HepG2 (cell line): Measurements from ENCODE around the gene AEN. TPM values are rescaled to one million over a fixed set of nuclear protein-coding genes. Genes with fewer than 3 reads are reported as not detected.

Source experiments
- ATAC-seq: fragments of 200-7000 bp; cut with Tn5 transposase; 3 replicates; pipeline ENCODE4 v1.9.1; 2020; ENCODE audit warnings: mild to moderate bottlenecking, moderate library complexity
- BruUV-seq: library from RNA; stranded (reverse); fragments of 400-500 nt; replicated peaks from 2 replicates; lab custom pipeline; 2021; lab: Mats Ljungman, UMichigan
- CTCF ChIA-PET: fragments of 300-600 bp; formaldehyde crosslinking; extraction: SDS; loops from one replicate; lab custom pipeline; 2021; ENCODE audit warnings: low total read pairs, inconsistent platforms, low intra/inter-chr PET ratio; lab: Yijun Ruan, JAX
- POLR2A ChIA-PET: fragments of 350-600 bp; sonication (Branson Sonifier 250); formaldehyde crosslinking; loops from one replicate; lab custom pipeline; 2020; ENCODE audit warnings: antibody characterized with exemption, inconsistent platforms; lab: Yijun Ruan, JAX
- DNase-seq: peaks from one replicate; pipeline ENCODE4 v3.0.0-alpha.2; 2015; ENCODE audit warnings: low spot score
- FAIRE-seq: peaks from 3 replicates; lab custom pipeline; 2011; peaks lifted over from hg19 to GRCh38; lab: Jason Lieb, UNC
- H2AFZ ChIP-seq: one replicate; pipeline ENCODE4 v1.6.1; 2011; ENCODE audit warnings: low read length, inconsistent platforms
- H3K27ac ChIP-seq: fragments of 300-600 bp; 3 replicates; pipeline ENCODE4 v1.8.0; 2011; ENCODE audit warnings: mixed run types, mild to moderate bottlenecking, mixed read lengths, low read length, inconsistent platforms; ENCODE audit not compliant: insufficient read depth; ENCODE audit errors: extremely low read length
- H3K27me3 ChIP-seq, 2 experiments: fragments of 200-600 bp in 1 of 2; 2 replicates in 1 of 2; 3 replicates in 1 of 2; pipeline versions ENCODE4 v1.6.0 to v1.8.0; 2011; ENCODE audit warnings: low read length in 2 of 2, mild to moderate bottlenecking in 2 of 2, moderate library complexity in 2 of 2, inconsistent platforms in 1 of 2; ENCODE audit not compliant: insufficient read depth in 2 of 2, control insufficient read depth in 1 of 2
- H3K36me3 ChIP-seq, 2 experiments: fragments of 200-600 bp in 1 of 2; replicated peaks in 1 of 2; 2 replicates in 1 of 2; 3 replicates in 1 of 2; pipeline versions ENCODE4 v1.5.1 to v1.8.0; 2011; ENCODE audit warnings: low read length in 2 of 2, inconsistent platforms in 1 of 2; ENCODE audit not compliant: insufficient read depth in 2 of 2, control insufficient read depth in 1 of 2
- H3K4me1 ChIP-seq: 2 replicates; pipeline ENCODE4 v1.5.1; 2012; ENCODE audit warnings: low read length, inconsistent platforms; ENCODE audit not compliant: insufficient read depth
- H3K4me2 ChIP-seq: 2 replicates; pipeline ENCODE4 v1.6.0; 2011; ENCODE audit warnings: low read depth, low read length, inconsistent platforms
- H3K4me3 ChIP-seq, 3 experiments: fragments of 200-600 bp in 1 of 3; sonication (generic), shearing (Covaris generic) in 1 of 3; replicated peaks in 1 of 3; 2 replicates each; pipeline ENCODE4 v1.5.1; 2011 to 2016; ENCODE audit warnings: low read length in 3 of 3, inconsistent platforms in 2 of 3, low read depth in 2 of 3, mild to moderate bottlenecking in 2 of 3, control low read depth in 1 of 3, mixed read lengths in 1 of 3; ENCODE audit not compliant: insufficient read depth in 1 of 3
- H3K79me2 ChIP-seq: one replicate; pipeline ENCODE4 v1.6.1; 2011; ENCODE audit warnings: low read length, inconsistent platforms; ENCODE audit not compliant: insufficient read depth
- H3K9ac ChIP-seq: 2 replicates; pipeline ENCODE4 v1.6.0; 2011; ENCODE audit warnings: mild to moderate bottlenecking, low read depth, low read length, inconsistent platforms; ENCODE audit not compliant: insufficient read depth
- H3K9me3 ChIP-seq: 2 replicates; pipeline ENCODE4 v1.5.1; 2012; ENCODE audit warnings: mild to moderate bottlenecking, low read length
- H4K20me1 ChIP-seq: 2 replicates; pipeline ENCODE4 v1.6.0; 2011; ENCODE audit warnings: inconsistent platforms, mild to moderate bottlenecking, low read length, moderate library complexity; ENCODE audit not compliant: insufficient read depth
- MEF2D ChIP-seq: sonication (generic); formaldehyde crosslinking; IDR thresholded peaks from 2 replicates; pipeline ENCODE4 v1.5.1; 2020; ENCODE audit warnings: mild to moderate bottlenecking, missing genetic modification reagents
- MEIS1 ChIP-seq: sonication (generic); formaldehyde crosslinking; IDR thresholded peaks from 2 replicates; pipeline ENCODE4 v1.9.0; 2021; ENCODE audit warnings: mild to moderate bottlenecking, missing genetic modification reagents, moderate library complexity, borderline replicate concordance
- MYC ChIP-seq: sonication (generic); formaldehyde crosslinking; IDR thresholded peaks from 2 replicates; pipeline ENCODE4 v1.9.0; 2021; ENCODE audit warnings: missing genetic modification reagents, borderline replicate concordance
- TFDP2 ChIP-seq: sonication (generic); formaldehyde crosslinking; IDR thresholded peaks from 2 replicates; pipeline ENCODE4 v1.4.0; 2020; ENCODE audit warnings: missing genetic modification reagents
- TGIF2 ChIP-seq: IDR thresholded peaks from 2 replicates; pipeline ENCODE4 v1.6.1; 2016; ENCODE audit warnings: control low read depth, missing compliant biosample characterization
- ZNF124 ChIP-seq: sonication (generic); formaldehyde crosslinking; IDR thresholded peaks from 2 replicates; pipeline ENCODE4 v1.4.0; 2020; ENCODE audit warnings: missing genetic modification reagents
- ZNF382 ChIP-seq: sonication (generic); formaldehyde crosslinking; IDR thresholded peaks from 2 replicates; pipeline ENCODE4 v1.5.0; 2020; ENCODE audit warnings: missing genetic modification reagents, mild to moderate bottlenecking, borderline replicate concordance
- ZNF747 ChIP-seq: sonication (generic); formaldehyde crosslinking; IDR thresholded peaks from 2 replicates; pipeline ENCODE4 v1.8.1; 2023; ENCODE audit warnings: missing genetic modification reagents, mild to moderate bottlenecking, borderline replicate concordance
- ZNF772 ChIP-seq: sonication (generic); formaldehyde crosslinking; IDR thresholded peaks from 2 replicates; pipeline ENCODE4 v1.5.0; 2020; ENCODE audit warnings: mild to moderate bottlenecking, missing genetic modification reagents
- WGBS: methylation state at CpG from one replicate; pipeline ENCODE4 v1.1.6; 2017; ENCODE audit warnings: low lambda C conversion rate; 5-methylcytosine and 5-hydroxymethylcytosine counted together
- in situ Hi-C: cut with HindIII; loops from 2 replicates; pipeline ENCODE4 v1.10.0; 2017; ENCODE audit warnings: low pct_unique_long_range_greater_than_20kb; ENCODE audit not compliant: extremely low pct_ligation_motif_present
- intact Hi-C: fragments of 100-400 bp; cut with micrococcal nuclease; formaldehyde crosslinking; loops from one replicate; pipeline ENCODE4 v1.10.0; 2022; ENCODE audit not compliant: unreplicated experiment
- polyA plus RNA-seq, 8 experiments: library from polyadenylated mRNA; depleted of rRNA in 3 of 8; stranded (reverse) in 7 of 8; unstranded in 1 of 8; fragments of >200 nt; fragmentation: Illumina TruSeq in 4 of 8; extraction: Trizol in 4 of 8; gene quantifications; 2 replicates each; pipeline versions ENCODE4 v1.2.1 to v1.2.3, GENCODE V29; 2011 to 2016; ENCODE audit warnings: low read depth in 4 of 8, missing spikeins in 1 of 8, mixed read lengths in 1 of 8; ENCODE audit not compliant: insufficient read depth in 1 of 8
- total RNA-seq, 5 experiments: library from RNA; depleted of rRNA; stranded (reverse); fragments of >200 nt; fragmentation: Illumina TruSeq; extraction: Trizol; gene quantifications; 2 replicates each; pipeline ENCODE4 v1.2.3, GENCODE V29; 2016; ENCODE audit warnings: low read depth in 1 of 5

AEN gene
- total and polyA plus RNA-seq, 2 of the 13 experiments (the other 11 are each of a cell fraction or from before 2014, with no cell fraction given), result 51.3 to 118 TPM

GRCh38 chr15:88661761-88662556 is 40.8 kb downstream of the AEN start:
- DNase-seq, result no peak
- Histone ChIP-seq H3K36me3 (no peaks in the 10 kb centered on the region), H3K27me3 (peaks cover 2 to 13% of the 10 kb centered on the region in 2 experiments; a peak in 4 of 5 replicates), H2AFZ (no peak overlapping the region), H3K27ac (no peak overlapping the region), H4K20me1 (no peaks in the 10 kb centered on the region)
- in situ Hi-C loops, result loop anchor here (5.0 kb wide), 1 partner anchor 35 kb away; no protein-coding TSS in a partner anchor
- BruUV-seq, result no TSS peak
- CTCF ChIA-PET, result no interaction called here
- no peak for ATAC-seq
- TF ChIP-seq TFDP2 (CRISPR knock-in tag) (no peak), MYC (CRISPR knock-in tag) (no peak), TGIF2 (CRISPR knock-in tag) (no peak), ZNF124 (no peak)
- TF ChIP-seq, all 625 proteins: peak for 0
- no peak overlapping the region for H3K4me2 ChIP-seq
- under 1% methylated on average over 4 of the region's 4 CpGs for WGBS
- H3K4me1 ChIP-seq, result no peaks in the 10 kb centered on the region
- H3K79me2 ChIP-seq, result no peaks in the 10 kb centered on the region
- H3K9ac ChIP-seq, result no peak overlapping the region
- POLR2A ChIA-PET, result no interaction called here
- no peaks in the 10 kb centered on the region for H3K9me3 ChIP-seq
- no peak for FAIRE-seq
- intact Hi-C loops, result no loop called here
- H3K4me3 ChIP-seq, result no peak overlapping the region

GRCh38 chr15:88663141-88663621 is 42.0 kb downstream of the AEN start:
- Histone ChIP-seq H3K4me1 (no peaks in the 10 kb centered on the region), H3K4me2 (no peak overlapping the region), H3K79me2 (no peaks in the 10 kb centered on the region), H3K36me3 (no peaks in the 10 kb centered on the region), H3K27me3 (peaks cover 2 to 12% of the 10 kb centered on the region in 2 experiments; a peak in 4 of 5 replicates), H3K9me3 (no peaks in the 10 kb centered on the region), H3K27ac (no peak overlapping the region), H4K20me1 (no peaks in the 10 kb centered on the region), H3K4me3 (no peak overlapping the region)
- no peak for FAIRE-seq
- 13% methylated on average over 3 of the region's 6 CpGs for WGBS
- ATAC-seq, result no peak
- no peak for DNase-seq
- in situ Hi-C loops, result loop anchor here (5.0 kb wide), 1 partner anchor 34 kb away; no protein-coding TSS in a partner anchor
- ChIA-PET POLR2A (no interaction called here), CTCF (no interaction called here)
- TF ChIP-seq ZNF772 (no peak), ZNF382 (no peak), ZNF747 (CRISPR knock-in tag) (no peak), MEIS1 (CRISPR knock-in tag) (no peak), MEF2D (CRISPR knock-in tag) (no peak)
- TF ChIP-seq, all 625 proteins: peak for 0
- BruUV-seq, result no TSS peak
- intact Hi-C loops, result no loop called here
- Histone ChIP-seq H2AFZ (no peak overlapping the region), H3K9ac (no peak overlapping the region)
